Measurements from ENCODE around the gene PRX. TPM values are rescaled to one million over a fixed set of nuclear protein-coding genes. Genes with fewer than 3 reads are reported as not detected.

Gene PRX
- total and polyA plus RNA-seq, 4 donors = 0.03 to 1.0 (median 0.52) TPM

GRCh38 chr19:40362160-40362559, 51.0 kb downstream of the PRX start:
- H3K4me3 ChIP-seq (ENCODE audit: low read depth in 1 of 3, low read length in 3 of 3) = no peak overlapping the region
- peaks cover 0 to 11% (median 3%) of the 10 kb centered on the region in 4 donors for H3K4me1 ChIP-seq (ENCODE audit: control insufficient read depth in 4 of 4, insufficient read depth in 4 of 4, low read length in 3 of 4)
- no peaks in the 10 kb centered on the region for H3K27me3 ChIP-seq (ENCODE audit: control insufficient read depth in 4 of 4, insufficient read depth in 4 of 4, low read length in 3 of 4)
- WGBS = 93% methylated on average over 3 of the region's 3 CpGs
- H3K27ac ChIP-seq (ENCODE audit: low read depth in 1 of 2, low read length in 2 of 2) = no peak overlapping the region
- no peaks in the 10 kb centered on the region for H3K9me3 ChIP-seq (ENCODE audit: control insufficient read depth in 4 of 4, low read length in 3 of 4)
- no peak overlapping the region for H3K9ac ChIP-seq (ENCODE audit: low read depth in 1 of 2, low read length in 2 of 2)
- H3K36me3 ChIP-seq (ENCODE audit: control insufficient read depth in 4 of 4, insufficient read depth in 3 of 4, low read depth in 1 of 4, low read length in 3 of 4) = peaks cover 0 to 4% (median 0%) of the 10 kb centered on the region in 4 donors
- DNase-seq (ENCODE audit: low spot score) = no peak
- TF ChIP-seq HNF4A (conservative IDR thresholded peaks at IDR 0.05) (no peak), REST (IDR thresholded peaks at IDR 0.05) (no peak), RXRA (IDR thresholded peaks at IDR 0.05) (no peak), SP1 (IDR thresholded peaks at IDR 0.05) (no peak), NR2F2 (IDR thresholded peaks at IDR 0.05) (no peak), ZBTB33 (IDR thresholded peaks at IDR 0.05) (no peak), ATF3 (IDR thresholded peaks at IDR 0.05) (no peak), FOXA1 (IDR thresholded peaks at IDR 0.05) (no peak), HNF4G (IDR thresholded peaks at IDR 0.05) (no peak), JUND (IDR thresholded peaks at IDR 0.05) (no peak), MAX (IDR thresholded peaks at IDR 0.05) (no peak), TAF1 (conservative IDR thresholded peaks at IDR 0.05) (no peak), EGR1 (IDR thresholded peaks at IDR 0.05; ENCODE audit: low read depth in 2 of 2) (no peak), FOXA2 (IDR thresholded peaks at IDR 0.05) (no peak)

GRCh38 chr19:40360708-40361241, 52.4 kb downstream of the PRX start:
- H3K27me3 ChIP-seq (ENCODE audit: control insufficient read depth in 4 of 4, insufficient read depth in 4 of 4, low read length in 3 of 4) = no peaks in the 10 kb centered on the region
- H3K9ac ChIP-seq (ENCODE audit: low read depth in 1 of 2, low read length in 2 of 2) = no peak overlapping the region
- no peaks in the 10 kb centered on the region for H3K36me3 ChIP-seq (ENCODE audit: control insufficient read depth in 4 of 4, insufficient read depth in 3 of 4, low read depth in 1 of 4, low read length in 3 of 4)
- no peak overlapping the region for H3K4me3 ChIP-seq (ENCODE audit: low read depth in 1 of 3, low read length in 3 of 3)
- no peak overlapping the region for H3K27ac ChIP-seq (ENCODE audit: low read depth in 1 of 2, low read length in 2 of 2)
- WGBS = 87% methylated on average over 12 of the region's 12 CpGs
- H3K9me3 ChIP-seq (ENCODE audit: control insufficient read depth in 4 of 4, low read length in 3 of 4) = no peaks in the 10 kb centered on the region
- peaks cover 0 to 14% (median 3%) of the 10 kb centered on the region in 4 donors for H3K4me1 ChIP-seq (ENCODE audit: control insufficient read depth in 4 of 4, insufficient read depth in 4 of 4, low read length in 3 of 4)
- DNase-seq (ENCODE audit: low spot score) = no peak
- TF ChIP-seq HNF4G (IDR thresholded peaks at IDR 0.05) (no peak), EGR1 (IDR thresholded peaks at IDR 0.05; ENCODE audit: low read depth in 2 of 2) (no peak), CTCF (IDR thresholded peaks at IDR 0.05; ENCODE audit: low read depth, low read length, missing input control) (no peak), FOXA1 (IDR thresholded peaks at IDR 0.05) (no peak), FOXA2 (IDR thresholded peaks at IDR 0.05) (no peak), JUND (IDR thresholded peaks at IDR 0.05) (no peak), REST (IDR thresholded peaks at IDR 0.05) (no peak), GABPA (IDR thresholded peaks at IDR 0.05 in 1 of 2, conservative IDR thresholded peaks at IDR 0.05 in 1 of 2) (no peak)
